HG02870 (cell line): ENCODE measurements around the gene MTMR4.
"Not testable (repeated sequence)": the region's sequence is repeated elsewhere in the genome, so short reads cannot be mapped to it uniquely, and the experiment has no call there.

Experiments used
- ATAC-seq: cut with Tn5 transposase; IDR thresholded peaks from one replicate; pipeline ENCODE4 v1.9.1; 2021; ENCODE audit warnings: mild to moderate bottlenecking, moderate library complexity; ENCODE audit not compliant: unreplicated experiment

Gene MTMR4

GRCh38 chr17:58513965-58514769, at the start of gene MTMR4:
TSS of gene MTMR4 (minus strand) at chr17:58514638. CDS start at chr17:58514407, 231 bp downstream.
- ATAC-seq = peak; percentile 21

GRCh38 chr17:58560511-58560910, 46.1 kb upstream of the MTMR4 start:
- no peak for ATAC-seq

GRCh38 chr17:58557981-58558380, 43.5 kb upstream of the MTMR4 start:
- ATAC-seq = no peak

GRCh38 chr17:58556833-58557250, 42.4 kb upstream of the MTMR4 start:
- ATAC-seq = no peak

- ATAC-seq = not testable (repeated sequence)
These were observed 40.7 kb upstream of the MTMR4 start for GRCh38 chr17:58555109-58555508.

GRCh38 chr17:58541249-58541648, 26.8 kb upstream of the MTMR4 start:
- ATAC-seq = no peak

- ATAC-seq = no peak
These were observed 25.3 kb upstream of the MTMR4 start for GRCh38 chr17:58539698-58540097.

- no peak for ATAC-seq
These were observed 24.5 kb upstream of the MTMR4 start for GRCh38 chr17:58538811-58539409.

- ATAC-seq = no peak
These were observed 22.8 kb upstream of the MTMR4 start for GRCh38 chr17:58537266-58537665.

GRCh38 chr17:58536542-58536941, 22.1 kb upstream of the MTMR4 start:
- ATAC-seq = no peak

GRCh38 chr17:58535431-58535830, 21.0 kb upstream of the MTMR4 start:
- no peak for ATAC-seq

GRCh38 chr17:58534901-58535421, 20.5 kb upstream of the MTMR4 start:
- ATAC-seq = no peak

- no peak for ATAC-seq
These were observed 19.9 kb upstream of the MTMR4 start for GRCh38 chr17:58534331-58534730.

GRCh38 chr17:58533616-58534188, 19.3 kb upstream of the MTMR4 start:
- ATAC-seq = no peak

- no peak for ATAC-seq
These were observed 18.1 kb upstream of the MTMR4 start for GRCh38 chr17:58532555-58532951.

- ATAC-seq = peak; percentile 51
These were observed 17.5 kb upstream of the MTMR4 start for GRCh38 chr17:58531661-58532554.

GRCh38 chr17:58531122-58531521, 16.7 kb upstream of the MTMR4 start:
- no peak for ATAC-seq

- ATAC-seq = no peak
These were observed 16.2 kb upstream of the MTMR4 start for GRCh38 chr17:58530655-58531054.

GRCh38 chr17:58529275-58529674, 14.8 kb upstream of the MTMR4 start:
- ATAC-seq = no peak

GRCh38 chr17:58528443-58528842, 14.0 kb upstream of the MTMR4 start:
- no peak for ATAC-seq

- ATAC-seq = no peak
These were observed 13.5 kb upstream of the MTMR4 start for GRCh38 chr17:58527949-58528348.
